IPS DF 4.7 (cell line): Measurements from ENCODE around the gene RALGPS2.

ENCODE experiments used
- DNase-seq: peaks from one replicate; pipeline ENCODE4 v3.0.0-alpha.2; 2013; ENCODE audit warnings: low spot score; ENCODE audit errors: extremely low read depth

The RALGPS2 gene

DNA sequence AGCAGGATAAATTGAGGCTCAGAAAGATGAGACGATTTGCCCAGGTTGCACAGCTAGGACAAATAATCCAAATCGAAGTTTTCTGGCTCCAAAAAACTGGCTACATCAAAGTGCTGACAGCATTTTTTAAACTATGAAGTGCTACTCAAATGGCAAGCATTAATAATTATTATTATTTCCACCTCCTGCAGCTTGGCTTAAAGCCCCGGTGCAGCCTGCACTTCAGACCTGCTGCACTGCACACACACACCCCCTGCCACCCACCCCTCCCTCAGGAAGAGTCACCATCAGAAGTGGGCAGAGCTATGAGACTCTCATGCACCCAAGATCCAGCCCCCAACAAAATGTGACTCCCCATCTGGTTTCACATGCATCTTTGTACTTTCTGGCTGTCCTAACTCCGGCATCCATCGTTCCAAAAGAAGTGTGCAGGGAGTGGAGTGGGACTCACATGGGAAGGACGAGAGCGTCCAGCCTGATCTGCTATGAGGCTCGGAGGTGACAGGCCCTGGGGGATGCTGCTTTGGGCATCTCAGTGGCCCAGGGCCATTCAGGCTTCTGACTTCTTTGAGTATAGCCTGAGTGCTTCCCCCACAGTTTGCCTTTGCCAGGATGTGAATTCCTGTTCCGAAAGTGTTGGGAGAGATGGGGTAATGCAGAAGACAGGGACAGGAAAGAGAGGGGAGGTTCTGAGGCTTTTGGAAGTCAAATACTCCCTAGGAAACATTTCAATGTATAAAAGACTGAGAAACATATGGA, 235.6 kb downstream of the RALGPS2 start:
- no peak for DNase-seq

DNA sequence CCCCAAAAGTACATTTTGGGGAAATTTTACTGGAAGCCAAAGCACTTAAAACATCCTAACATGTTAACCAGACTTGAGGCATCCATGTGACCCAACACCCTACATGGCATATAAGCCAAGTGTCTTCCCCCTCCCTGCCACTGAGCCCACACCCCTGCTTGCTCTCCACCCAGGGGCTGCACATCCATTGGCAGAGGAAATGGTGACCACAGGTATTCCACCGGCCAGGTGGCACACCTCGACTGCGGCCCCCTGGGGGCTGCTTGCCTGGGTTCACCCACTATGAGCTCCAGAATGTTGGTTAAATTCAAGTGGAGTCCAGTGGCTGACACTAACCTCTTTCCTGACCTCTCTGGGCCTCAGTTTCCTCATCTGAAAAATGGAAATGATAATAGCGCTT, 236.3 kb downstream of the RALGPS2 start:
- no peak for DNase-seq

DNA sequence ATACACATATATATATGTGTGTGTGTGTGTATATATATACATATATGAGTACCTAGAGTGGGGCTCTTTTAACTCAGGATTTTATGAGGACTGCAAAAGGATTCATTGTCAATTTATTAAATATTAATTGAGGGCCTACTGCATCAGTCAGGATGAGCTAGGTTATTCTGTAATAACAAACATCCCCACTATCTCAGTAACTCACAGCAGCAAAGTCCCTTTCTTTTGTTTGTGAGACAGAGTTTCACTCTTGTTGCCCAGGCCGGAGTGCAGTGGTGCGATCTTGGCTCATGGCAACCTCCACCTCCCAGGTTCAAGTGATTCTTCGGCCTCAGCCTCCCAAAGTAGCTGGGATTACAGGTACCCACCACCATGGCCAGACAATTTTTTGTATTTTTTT, 236.8 kb downstream of the RALGPS2 start:
- DNase-seq: no peak

DNA sequence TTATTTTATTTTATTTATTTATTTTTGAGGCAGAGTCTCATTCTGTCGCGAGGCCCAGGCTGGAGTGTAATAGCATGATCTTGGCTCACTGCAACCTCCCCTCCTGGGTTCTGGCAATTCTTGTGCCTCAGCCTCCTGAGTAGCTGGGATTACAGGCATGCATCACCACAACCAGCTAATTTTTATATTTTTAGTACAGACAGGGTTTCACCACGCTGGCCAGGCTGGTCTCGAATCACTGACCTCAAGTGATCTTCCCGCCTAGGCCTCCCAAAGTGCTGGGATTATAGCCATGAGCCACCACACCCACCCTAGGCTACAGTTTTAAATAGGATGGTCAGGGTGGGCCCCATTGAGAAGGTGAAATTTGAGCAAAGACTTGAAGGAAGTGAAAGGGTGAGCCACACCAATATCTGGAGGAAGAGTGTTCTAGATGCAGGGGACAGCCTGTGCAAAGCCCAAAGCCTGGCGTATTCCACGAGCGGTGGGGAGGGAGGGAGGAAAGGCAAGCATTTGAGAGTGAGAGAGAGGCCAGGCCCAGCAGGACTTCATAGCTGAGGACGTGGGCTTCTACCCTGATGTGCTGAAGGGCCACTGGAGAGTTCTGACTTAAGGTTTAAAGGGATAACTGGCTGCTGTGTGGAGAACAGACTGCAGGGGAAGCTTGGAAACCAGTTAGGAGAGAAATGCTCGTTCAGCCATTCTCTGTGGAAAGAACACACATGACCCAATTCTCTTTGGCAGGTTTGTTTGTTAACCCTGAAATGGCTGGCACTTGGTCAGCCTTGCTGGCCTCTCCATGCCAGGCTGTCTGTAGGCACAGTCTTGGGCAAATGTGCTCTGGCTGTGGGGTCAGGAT, 238.0 kb downstream of the RALGPS2 start:
- DNase-seq: no peak

DNA sequence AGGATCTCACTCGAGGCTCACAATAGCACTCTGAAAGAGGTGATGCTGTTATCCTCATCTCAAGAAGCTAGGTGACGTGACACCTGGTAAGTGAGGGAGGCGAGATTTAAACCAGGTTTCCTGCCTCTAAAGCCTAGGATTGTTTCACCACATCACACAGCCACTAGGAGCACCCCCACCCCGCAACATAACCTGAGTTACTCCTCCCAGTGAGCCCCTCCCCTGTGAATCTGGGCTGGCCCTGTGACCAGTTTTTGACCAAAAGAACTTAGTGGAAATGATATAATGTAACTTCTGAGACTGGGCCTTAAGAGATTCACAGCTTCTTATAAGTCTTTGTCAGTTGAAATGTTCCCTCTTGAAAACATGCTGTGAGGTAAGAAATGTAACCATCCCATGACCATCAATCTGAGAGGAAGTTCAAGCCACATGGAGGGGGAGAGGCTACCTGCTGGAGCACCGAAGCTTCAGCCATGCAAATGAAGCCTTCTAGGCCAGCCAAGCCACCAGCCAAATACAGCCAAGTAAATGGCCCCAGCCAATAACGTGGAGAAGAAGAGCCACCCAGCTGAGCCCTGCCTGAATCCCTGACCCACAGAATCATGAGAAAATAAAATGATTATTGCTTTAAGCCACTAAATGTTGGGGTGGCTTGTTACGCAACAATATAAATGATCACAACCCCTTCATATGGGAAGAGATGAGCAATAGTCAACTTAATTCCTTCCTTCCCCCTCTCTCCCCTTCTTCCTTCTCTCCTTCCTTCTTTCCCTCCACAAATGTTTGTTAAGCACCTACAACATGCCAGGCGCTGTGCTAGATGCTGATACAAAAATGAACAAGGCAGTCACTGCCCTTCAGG, 239.7 kb downstream of the RALGPS2 start:
- no peak for DNase-seq

DNA sequence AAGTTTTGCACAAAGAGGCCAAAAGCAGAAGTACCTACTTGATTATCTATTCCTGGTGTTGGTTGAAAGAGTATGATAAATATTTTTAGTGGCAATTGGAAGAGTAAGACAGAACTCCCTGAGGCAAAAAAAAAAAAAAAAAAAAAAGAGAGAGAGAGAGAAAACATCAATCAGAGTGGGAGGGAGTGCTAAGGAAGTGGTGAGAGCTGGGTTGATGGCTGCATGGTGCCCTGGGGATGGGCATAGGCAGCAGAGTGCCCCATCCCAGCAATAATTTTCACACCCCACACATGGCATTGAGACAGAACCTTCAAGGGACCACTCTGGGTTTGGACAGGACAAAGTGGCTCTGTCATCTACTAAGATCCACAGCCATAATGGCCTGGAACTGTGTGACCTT, 241.3 kb downstream of the RALGPS2 start:
- DNase-seq: no peak

DNA sequence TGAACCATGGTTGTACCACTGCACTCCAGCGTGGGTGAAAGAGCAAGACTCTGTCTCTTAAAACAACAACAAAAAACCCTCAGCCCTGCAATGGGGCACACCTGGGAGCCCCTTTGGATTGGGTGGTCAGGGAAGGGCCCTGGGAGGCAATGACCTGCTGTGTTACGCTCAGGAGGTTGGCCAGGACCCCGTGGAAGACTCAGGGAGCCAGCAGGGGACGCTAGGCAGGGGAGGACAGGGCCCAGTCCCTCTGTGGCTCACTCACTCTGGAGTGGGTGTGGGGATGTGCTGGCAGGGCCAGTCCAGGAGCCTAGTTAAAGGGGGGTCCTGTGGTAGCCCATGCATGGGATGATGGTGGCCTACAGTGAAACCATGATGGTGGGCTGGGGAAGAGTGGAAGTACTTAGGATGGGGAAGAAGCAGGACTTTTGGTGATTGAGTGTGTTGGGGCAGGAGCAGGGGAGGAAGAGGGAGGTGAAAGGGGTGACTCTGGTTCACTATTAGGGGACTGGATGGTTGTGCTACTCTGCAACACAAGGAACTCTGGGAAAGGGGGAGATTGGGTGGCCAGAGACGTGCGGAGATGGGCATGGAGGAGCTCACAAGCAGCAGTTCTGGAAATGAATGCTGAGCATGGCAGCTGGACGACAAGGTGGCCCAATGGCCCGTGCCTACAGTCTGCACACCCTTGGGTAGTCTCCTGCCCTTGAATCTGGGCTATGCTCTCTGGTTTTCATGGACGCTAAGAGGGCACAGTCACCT, 244.4 kb downstream of the RALGPS2 start:
- no peak for DNase-seq

DNA sequence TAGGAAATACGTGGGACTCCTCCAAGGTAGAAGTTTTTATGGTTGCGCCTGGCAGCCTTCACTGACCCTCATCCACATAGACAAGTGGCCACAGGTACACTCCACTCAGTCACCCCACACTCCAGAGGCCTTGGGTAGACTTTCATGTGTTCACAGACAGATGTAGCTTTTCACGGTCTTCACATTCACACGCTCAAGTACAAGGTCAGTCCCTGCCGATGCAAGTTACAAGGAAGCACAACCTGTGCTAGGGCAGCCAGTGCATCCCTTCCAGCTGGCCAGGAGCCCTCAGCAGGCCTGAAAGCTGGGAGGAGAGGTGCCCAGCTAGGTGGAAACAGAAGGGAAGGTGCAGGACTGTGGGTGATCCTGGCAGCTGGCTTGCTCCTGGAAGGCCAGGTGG, 245.1 kb downstream of the RALGPS2 start:
- no peak for DNase-seq
